Stimulated activated CD8-positive, alpha-beta memory T cell treated with anti-CD3 and anti-CD28 coated beads, Interleukin-7, amount 100 ng/mL, for 1 hour (primary cell): ENCODE measurements around the gene LENG1.
"Not testable (repeated sequence)": the region's sequence is repeated elsewhere in the genome, so short reads cannot be mapped to it uniquely, and the experiment has no call there.

Experiments
- DNase-seq, 2 donors: peaks; one replicate each; pipeline ENCODE4 v3.0.0-alpha.2; 2020; ENCODE audit warnings: low read depth in 2 of 2

Gene LENG1

GRCh38 chr19:54159352-54160181 is at the start of gene LENG1:
Gene LENG1 (minus strand): TSS chr19:54159721. CDS start chr19:54159695, 26 bp downstream.
- peak; percentile 94 for DNase-seq

GRCh38 chr19:54208784-54209057 is 49.2 kb upstream of the LENG1 start:
- DNase-seq = no peak

- DNase-seq = no peak
These were observed 48.7 kb upstream of the LENG1 start for GRCh38 chr19:54207983-54208783.

- DNase-seq = no peak
These were observed 48.1 kb upstream of the LENG1 start for GRCh38 chr19:54207676-54207982.

- DNase-seq = not testable (repeated sequence)
These were observed 47.7 kb upstream of the LENG1 start for GRCh38 chr19:54207193-54207592.

GRCh38 chr19:54206831-54207177 is 47.3 kb upstream of the LENG1 start:
- DNase-seq = no peak

GRCh38 chr19:54206030-54206830 is 46.7 kb upstream of the LENG1 start:
- DNase-seq = no peak

GRCh38 chr19:54204767-54205468 is 45.4 kb upstream of the LENG1 start:
- DNase-seq = no peak

GRCh38 chr19:54203151-54203611 is 43.7 kb upstream of the LENG1 start:
- DNase-seq = no peak

GRCh38 chr19:54201980-54202379 is 42.5 kb upstream of the LENG1 start:
- no peak for DNase-seq

- no peak for DNase-seq
These were observed 41.7 kb upstream of the LENG1 start for GRCh38 chr19:54201172-54201701.

GRCh38 chr19:54199401-54199800 is 39.9 kb upstream of the LENG1 start:
- no peak for DNase-seq

GRCh38 chr19:54197121-54197520 is 37.6 kb upstream of the LENG1 start:
- no peak for DNase-seq

- DNase-seq = no peak
These were observed 37.0 kb upstream of the LENG1 start for GRCh38 chr19:54196536-54196935.

GRCh38 chr19:54194463-54194862 is 34.9 kb upstream of the LENG1 start:
- DNase-seq = not testable (repeated sequence)

- DNase-seq = no peak
These were observed 33.5 kb upstream of the LENG1 start for GRCh38 chr19:54193011-54193410.

- DNase-seq = no peak
These were observed 32.4 kb upstream of the LENG1 start for GRCh38 chr19:54191811-54192453.

- DNase-seq = peak; percentile 68 to 72
These were observed 31.7 kb upstream of the LENG1 start, which contains the start of gene TSEN34 for GRCh38 chr19:54191011-54191810. Gene TSEN34 (plus strand): TSS chr19:54191308. CDS start chr19:54191365, 57 bp downstream.

GRCh38 chr19:54190503-54191010 is 31.0 kb upstream of the LENG1 start:
- DNase-seq = peak; percentile 99 to 100
